Panc1 (cell line): ENCODE results near the gene AQP7. TPM values are rescaled to one million over a fixed set of nuclear protein-coding genes. Genes with fewer than 3 reads are reported as not detected.

ENCODE experiments used
- ATAC-seq: fragments of 200-7000 bp; cut with Tn5 transposase; 2 replicates; pipeline ENCODE4 v1.9.1; 2020; ENCODE audit warnings: mild to moderate bottlenecking, moderate library complexity
- BruUV-seq: library from RNA; stranded (reverse); fragments of 400-500 nt; replicated peaks from 2 replicates; lab custom pipeline; 2021; lab: Mats Ljungman, UMichigan
- CTCF ChIA-PET: fragments of 300-600 bp; sonication (Branson Sonifier 250); formaldehyde crosslinking; loops from one replicate; lab custom pipeline; 2022; ENCODE audit warnings: antibody characterized with exemption; lab: Charles Lee
- POLR2A ChIA-PET: fragments of 300-600 bp; sonication (Branson Sonifier 250); formaldehyde crosslinking; loops from one replicate; lab custom pipeline; 2022; ENCODE audit warnings: antibody characterized with exemption; lab: Charles Lee
- DNase-seq: peaks from one replicate; pipeline ENCODE4 v3.0.0-alpha.2; 2010; ENCODE audit warnings: low read depth, low spot score
- H3K27ac ChIP-seq: 2 replicates; pipeline ENCODE4 v1.5.1; 2011; ENCODE audit warnings: mild to moderate bottlenecking, low read length, inconsistent platforms
- H3K27me3 ChIP-seq: fragments of 200-500 bp; sonication (Bioruptor generic); 2 replicates; pipeline ENCODE4 v1.6.0; 2014; ENCODE audit warnings: low read length, inconsistent platforms; ENCODE audit not compliant: control insufficient read depth, insufficient read depth
- H3K36me3 ChIP-seq: fragments of 200-500 bp; sonication (Bioruptor generic); 2 replicates; pipeline ENCODE4 v1.5.1; 2014; ENCODE audit warnings: inconsistent platforms, mild to moderate bottlenecking, low read length, moderate library complexity; ENCODE audit not compliant: control insufficient read depth, insufficient read depth
- H3K4me1 ChIP-seq: 2 replicates; pipeline ENCODE4 v1.5.1; 2011; ENCODE audit warnings: inconsistent platforms, mild to moderate bottlenecking, low read length, moderate library complexity; ENCODE audit not compliant: control insufficient read depth, insufficient read depth
- H3K4me3 ChIP-seq, 2 experiments: 2 replicates each; pipeline ENCODE4 v1.5.1; 2011 to 2012; ENCODE audit warnings: low read depth in 2 of 2, low read length in 2 of 2, mild to moderate bottlenecking in 2 of 2, inconsistent platforms in 1 of 2, moderate library complexity in 1 of 2
- H3K9me3 ChIP-seq: fragments of 200-500 bp; sonication (Bioruptor generic); 2 replicates; pipeline ENCODE4 v1.5.1; 2014; ENCODE audit warnings: low read depth, mild to moderate bottlenecking, inconsistent platforms, low read length, moderate library complexity; ENCODE audit not compliant: control insufficient read depth, insufficient read depth
- CTCF ChIP-seq: fragments of 450-650 bp; IDR thresholded peaks from 2 replicates; pipeline ENCODE4 v1.5.1; 2017; ENCODE audit warnings: mild to moderate bottlenecking
- POLR2AphosphoS5 ChIP-seq: IDR thresholded peaks from 2 replicates; pipeline ENCODE4 v1.6.1; 2012; ENCODE audit warnings: mild to moderate bottlenecking, low read depth, low read length, moderate library complexity
- REST ChIP-seq, 2 experiments: IDR thresholded peaks; 2 replicates each; pipeline ENCODE4 v1.6.1; 2011 to 2012; ENCODE audit warnings: low read depth in 2 of 2, control low read depth in 1 of 2, low read length in 1 of 2, mild to moderate bottlenecking in 1 of 2, moderate library complexity in 1 of 2; ENCODE audit not compliant: insufficient read depth in 1 of 2
- SIN3A ChIP-seq: IDR thresholded peaks from 2 replicates; pipeline ENCODE4 v1.6.1; 2012; ENCODE audit warnings: low read depth, mild to moderate bottlenecking, low read length, moderate library complexity, borderline replicate concordance; ENCODE audit not compliant: insufficient read depth
- TCF7L2 ChIP-seq: IDR thresholded peaks from 2 replicates; pipeline ENCODE4 v1.6.1; 2011; ENCODE audit warnings: mild to moderate bottlenecking, low read depth, low read length, inconsistent platforms
- in situ Hi-C: cut with HindIII; loops from 2 replicates; pipeline ENCODE4 v1.10.0; 2016; ENCODE audit warnings: low sequenced_read_pairs, low pct_unique_long_range_greater_than_20kb
- intact Hi-C: fragments of 100-400 bp; cut with micrococcal nuclease; formaldehyde crosslinking; loops from one replicate; pipeline ENCODE4 v1.10.0; 2022; ENCODE audit not compliant: unreplicated experiment
- total RNA-seq: library from RNA; stranded (reverse); gene quantifications from one replicate; pipeline ENCODE4 v1.2.1, GENCODE V29; 2021; ENCODE audit not compliant: unreplicated experiment

Gene AQP7
- total RNA-seq, 1 experiment from 2014 or later, result 0.26 TPM

- Histone ChIP-seq H3K9me3 (no peaks in the 10 kb centered on the region), H3K4me3 (no peak overlapping the region), H3K36me3 (no peaks in the 10 kb centered on the region), H3K27me3 (no peaks in the 10 kb centered on the region), H3K4me1 (no peaks in the 10 kb centered on the region), H3K27ac (no peak overlapping the region)
- TF ChIP-seq SIN3A, result no peak
- TF ChIP-seq REST (IDR thresholded peaks at IDR 0.05; ENCODE audit: insufficient read depth in 1 of 2, low read depth in 2 of 2, low read length in 1 of 2), result no peak
- TF ChIP-seq CTCF, result no peak
- TF ChIP-seq TCF7L2, result no peak
- no peak for TF ChIP-seq POLR2AphosphoS5
- no peak for DNase-seq
- CTCF ChIA-PET, result no interaction called here
- in situ Hi-C loops (no loop called here), intact Hi-C loops (no loop called here)
- BruUV-seq, result no TSS peak
- POLR2A ChIA-PET, result interaction anchor here (0.6 kb wide), 1 partner anchor 302 kb away, joined by 21 read pairs; no protein-coding TSS in a partner anchor
- ATAC-seq, result no peak
These were observed 34.1 kb upstream of the AQP7 start for GRCh38 chr9:33436445-33436844.

DNA sequence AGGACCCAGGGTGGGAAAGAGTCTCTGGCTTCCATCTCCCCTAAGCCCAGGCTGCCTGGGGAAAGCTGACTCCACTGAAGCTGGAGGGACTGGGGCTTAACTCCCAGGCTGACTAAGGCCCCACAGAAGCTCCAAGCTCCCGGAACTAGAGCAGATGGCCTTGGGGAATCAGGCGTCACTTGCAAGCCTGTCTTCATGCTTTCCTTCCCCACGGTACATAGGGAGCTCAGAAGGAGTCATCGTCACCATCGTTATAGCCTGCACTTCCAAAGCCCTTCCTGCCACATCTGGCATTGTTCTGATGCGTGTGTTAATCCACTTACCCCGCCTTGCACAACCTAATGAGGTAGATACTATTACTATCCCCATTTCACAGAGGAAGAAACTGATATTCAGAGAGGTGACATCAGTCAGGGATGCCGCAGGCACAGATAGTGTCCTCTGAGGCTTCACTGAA, 33.5 kb upstream of the AQP7 start:
- no peaks in the 10 kb centered on the region for H3K4me1 ChIP-seq
- ATAC-seq, result no peak
- no peaks in the 10 kb centered on the region for H3K9me3 ChIP-seq
- H3K4me3 ChIP-seq, result no peak overlapping the region
- intact Hi-C loops (no loop called here), in situ Hi-C loops (no loop called here)
- no peaks in the 10 kb centered on the region for H3K36me3 ChIP-seq
- H3K27me3 ChIP-seq, result no peaks in the 10 kb centered on the region
- ChIA-PET CTCF (interaction anchor here (1.1 to 1.4 kb wide), 2 partner anchors 11 to 32 kb away, joined by 4 to 6 read pairs; partner anchors contain the start of gene AQP3), POLR2A (interaction anchor here (0.6 kb wide), 1 partner anchor 302 kb away, joined by 21 read pairs; no protein-coding TSS in a partner anchor)
- no TSS peak for BruUV-seq
- TF ChIP-seq TCF7L2, result no peak
- no peak for TF ChIP-seq REST (IDR thresholded peaks at IDR 0.05; ENCODE audit: insufficient read depth in 1 of 2, low read depth in 2 of 2, low read length in 1 of 2)
- TF ChIP-seq SIN3A, result no peak
- no peak for TF ChIP-seq POLR2AphosphoS5
- no peak for TF ChIP-seq CTCF
- no peak for DNase-seq
- no peak overlapping the region for H3K27ac ChIP-seq
